ENCODE results near the gene DAB1. TPM values are rescaled to one million over a fixed set of nuclear protein-coding genes. Genes with fewer than 3 reads are reported as not detected.

The DAB1 gene
- total and polyA plus RNA-seq, 10 of the 15 experiments (the other 5 are each of a cell fraction or from before 2014, with no cell fraction given) = 0.02 to 0.10 (median 0.03) TPM; not detected in 5

DNA sequence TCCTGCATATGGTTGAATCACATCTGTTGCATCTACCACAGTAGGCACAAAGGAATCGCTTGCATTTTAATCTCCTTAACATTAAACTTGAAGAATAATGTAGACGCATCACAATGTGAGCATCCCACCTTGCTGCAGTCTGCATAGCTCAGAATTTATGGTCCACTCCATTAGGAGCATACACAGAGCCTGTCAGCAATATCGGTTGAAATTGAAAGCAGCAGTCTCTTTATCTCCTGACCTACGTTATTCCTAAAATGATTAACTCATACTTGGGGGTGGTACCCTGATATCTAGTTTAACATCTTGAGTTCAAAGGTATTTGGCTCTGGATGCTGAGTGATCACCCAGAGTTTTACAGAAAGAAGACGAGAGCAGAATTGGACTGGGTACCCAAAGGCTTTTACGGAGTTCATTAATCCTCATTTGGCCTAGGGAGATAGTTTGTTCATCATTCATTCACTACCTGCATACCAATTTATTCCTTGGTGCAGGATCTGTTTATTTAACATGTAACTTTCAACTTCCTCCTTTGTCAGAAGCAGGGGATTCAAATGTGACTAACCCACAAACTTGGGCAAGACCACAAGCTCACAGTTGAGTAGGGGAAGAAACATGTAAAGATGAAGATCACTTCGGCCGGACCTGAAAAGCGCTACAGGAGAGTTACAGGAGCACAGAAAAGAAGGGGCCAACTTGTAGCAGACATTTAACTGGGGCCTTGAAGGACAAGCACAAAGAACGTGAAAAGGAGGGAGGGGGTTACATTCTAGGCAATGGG, 187.9 kb downstream of the DAB1 start (continued):
- TF ChIP-seq, protein P1, sequence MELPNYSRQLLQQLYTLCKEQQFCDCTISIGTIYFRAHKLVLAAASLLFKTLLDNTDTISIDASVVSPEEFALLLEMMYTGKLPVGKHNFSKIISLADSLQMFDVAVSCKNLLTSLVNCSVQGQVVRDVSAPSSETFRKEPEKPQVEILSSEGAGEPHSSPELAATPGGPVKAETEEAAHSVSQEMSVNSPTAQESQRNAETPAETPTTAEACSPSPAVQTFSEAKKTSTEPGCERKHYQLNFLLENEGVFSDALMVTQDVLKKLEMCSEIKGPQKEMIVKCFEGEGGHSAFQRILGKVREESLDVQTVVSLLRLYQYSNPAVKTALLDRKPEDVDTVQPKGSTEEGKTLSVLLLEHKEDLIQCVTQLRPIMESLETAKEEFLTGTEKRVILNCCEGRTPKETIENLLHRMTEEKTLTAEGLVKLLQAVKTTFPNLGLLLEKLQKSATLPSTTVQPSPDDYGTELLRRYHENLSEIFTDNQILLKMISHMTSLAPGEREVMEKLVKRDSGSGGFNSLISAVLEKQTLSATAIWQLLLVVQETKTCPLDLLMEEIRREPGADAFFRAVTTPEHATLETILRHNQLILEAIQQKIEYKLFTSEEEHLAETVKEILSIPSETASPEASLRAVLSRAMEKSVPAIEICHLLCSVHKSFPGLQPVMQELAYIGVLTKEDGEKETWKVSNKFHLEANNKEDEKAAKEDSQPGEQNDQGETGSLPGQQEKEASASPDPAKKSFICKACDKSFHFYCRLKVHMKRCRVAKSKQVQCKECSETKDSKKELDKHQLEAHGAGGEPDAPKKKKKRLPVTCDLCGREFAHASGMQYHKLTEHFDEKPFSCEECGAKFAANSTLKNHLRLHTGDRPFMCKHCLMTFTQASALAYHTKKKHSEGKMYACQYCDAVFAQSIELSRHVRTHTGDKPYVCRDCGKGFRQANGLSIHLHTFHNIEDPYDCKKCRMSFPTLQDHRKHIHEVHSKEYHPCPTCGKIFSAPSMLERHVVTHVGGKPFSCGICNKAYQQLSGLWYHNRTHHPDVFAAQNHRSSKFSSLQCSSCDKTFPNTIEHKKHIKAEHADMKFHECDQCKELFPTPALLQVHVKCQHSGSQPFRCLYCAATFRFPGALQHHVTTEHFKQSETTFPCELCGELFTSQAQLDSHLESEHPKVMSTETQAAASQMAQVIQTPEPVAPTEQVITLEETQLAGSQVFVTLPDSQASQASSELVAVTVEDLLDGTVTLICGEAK (IDR thresholded peaks at IDR 0.05; ENCODE audit: borderline replicate concordance) = no peak
- TF ChIP-seq RELA (IDR thresholded peaks at IDR 0.05; ENCODE audit: borderline replicate concordance, partially characterized antibody) = no peak
- TF ChIP-seq YBX1 (IDR thresholded peaks at IDR 0.05) = no peak
- TF ChIP-seq CHD2 (IDR thresholded peaks at IDR 0.05; ENCODE audit: borderline replicate concordance, low read depth, low read length) = no peak
- no peak for TF ChIP-seq TARDBP (IDR thresholded peaks at IDR 0.05; ENCODE audit: borderline replicate concordance)
- TF ChIP-seq IRF4 (IDR thresholded peaks at IDR 0.05; ENCODE audit: low read depth, low read length) = no peak
- no peak for TF ChIP-seq CHD1 (IDR thresholded peaks at IDR 0.05; ENCODE audit: low read depth, low read length)

DNA sequence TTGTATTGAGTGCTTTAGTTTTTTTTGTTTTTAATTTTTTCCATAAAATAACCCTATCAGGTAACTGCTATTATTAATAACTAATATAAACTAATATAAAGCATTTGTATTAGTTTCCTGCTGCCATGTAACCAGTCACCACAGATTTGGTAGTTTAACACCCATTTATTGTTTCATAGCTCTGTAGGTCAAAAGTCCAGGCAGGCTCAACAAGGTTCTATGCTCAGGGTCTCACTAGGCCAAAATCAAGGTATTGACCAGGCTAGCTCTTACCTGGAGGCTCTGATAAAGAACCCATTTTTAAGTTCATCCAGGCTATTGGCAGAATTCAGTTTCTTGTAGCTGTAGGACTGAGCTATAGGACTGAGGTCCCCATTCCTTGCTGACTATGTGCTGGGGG, 189.4 kb downstream of the DAB1 start:
- ChIA-PET CTCF (no interaction called here), RAD21 (ENCODE audit: unreplicated experiment) (no interaction called here), POLR2A (no interaction called here), SMC1A (ENCODE audit: uncharacterized antibody, unreplicated experiment) (no interaction called here)
- Histone ChIP-seq H3K79me2 (ENCODE audit: control insufficient read depth, insufficient read depth, low read length) (no peaks in the 10 kb centered on the region), H3K9me3 (replicated peaks; ENCODE audit: control insufficient read depth, insufficient read depth, low read length) (no peaks in the 10 kb centered on the region), H2AFZ (ENCODE audit: control insufficient read depth, low read depth, low read length) (no peak overlapping the region), H3K4me1 (ENCODE audit: control insufficient read depth, insufficient read depth, low read length) (no peaks in the 10 kb centered on the region), H4K20me1 (ENCODE audit: control insufficient read depth, insufficient read depth) (no peaks in the 10 kb centered on the region), H3K36me3 (ENCODE audit: control insufficient read depth in 2 of 2, insufficient read depth in 2 of 2, low read length in 1 of 2) (no peaks in the 10 kb centered on the region), H3K4me2 (ENCODE audit: control insufficient read depth, insufficient read depth) (no peak overlapping the region), H3K27ac (ENCODE audit: control insufficient read depth, insufficient read depth) (no peak overlapping the region), H3K9ac (ENCODE audit: control insufficient read depth, insufficient read depth, low read length) (no peak overlapping the region), H3K27me3 (replicated peaks in 1 of 2; ENCODE audit: control insufficient read depth in 2 of 2, insufficient read depth in 2 of 2, low read length in 1 of 2) (no peaks in the 10 kb centered on the region; a peak in 1 of 4 replicates), H3K4me3 (no peak overlapping the region)
- no peak for DNase-seq (ENCODE audit: low read depth, low spot score)
- in situ Hi-C loops (cut with MboI) = no loop called here
- no peak for ATAC-seq
- FAIRE-seq = no peak
- intact Hi-C loops (cut with micrococcal nuclease; ENCODE audit: unreplicated experiment) = no loop called here
- BruUV-seq (replicated peaks) = no TSS peak
- TF ChIP-seq LARP7 (IDR thresholded peaks at IDR 0.05) (no peak), RUNX3 (IDR thresholded peaks at IDR 0.05; ENCODE audit: low read length) (no peak), RAD51 (IDR thresholded peaks at IDR 0.05) (no peak), CREB1 (IDR thresholded peaks at IDR 0.05; ENCODE audit: low read depth) (no peak), NRF1 (conservative IDR thresholded peaks at IDR 0.05; ENCODE audit: low read depth, low read length) (no peak), MEF2B (IDR thresholded peaks at IDR 0.05; ENCODE audit: partially characterized antibody, poor library complexity, severe bottlenecking) (no peak), CHD2 (IDR thresholded peaks at IDR 0.05; ENCODE audit: borderline replicate concordance, low read depth, low read length) (no peak), MYC (IDR thresholded peaks at IDR 0.05; ENCODE audit: insufficient read depth, insufficient read length, insufficient replicate concordance, low read length, severe bottlenecking) (no peak), KDM1A (IDR thresholded peaks at IDR 0.05; ENCODE audit: borderline replicate concordance) (no peak)
- TF ChIP-seq, protein P2, sequence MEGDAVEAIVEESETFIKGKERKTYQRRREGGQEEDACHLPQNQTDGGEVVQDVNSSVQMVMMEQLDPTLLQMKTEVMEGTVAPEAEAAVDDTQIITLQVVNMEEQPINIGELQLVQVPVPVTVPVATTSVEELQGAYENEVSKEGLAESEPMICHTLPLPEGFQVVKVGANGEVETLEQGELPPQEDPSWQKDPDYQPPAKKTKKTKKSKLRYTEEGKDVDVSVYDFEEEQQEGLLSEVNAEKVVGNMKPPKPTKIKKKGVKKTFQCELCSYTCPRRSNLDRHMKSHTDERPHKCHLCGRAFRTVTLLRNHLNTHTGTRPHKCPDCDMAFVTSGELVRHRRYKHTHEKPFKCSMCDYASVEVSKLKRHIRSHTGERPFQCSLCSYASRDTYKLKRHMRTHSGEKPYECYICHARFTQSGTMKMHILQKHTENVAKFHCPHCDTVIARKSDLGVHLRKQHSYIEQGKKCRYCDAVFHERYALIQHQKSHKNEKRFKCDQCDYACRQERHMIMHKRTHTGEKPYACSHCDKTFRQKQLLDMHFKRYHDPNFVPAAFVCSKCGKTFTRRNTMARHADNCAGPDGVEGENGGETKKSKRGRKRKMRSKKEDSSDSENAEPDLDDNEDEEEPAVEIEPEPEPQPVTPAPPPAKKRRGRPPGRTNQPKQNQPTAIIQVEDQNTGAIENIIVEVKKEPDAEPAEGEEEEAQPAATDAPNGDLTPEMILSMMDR (IDR thresholded peaks at IDR 0.05 in 2 of 3, conservative IDR thresholded peaks at IDR 0.05 in 1 of 3; ENCODE audit: control insufficient read depth in 2 of 3, extremely low read depth in 1 of 3, insufficient read depth in 1 of 3, low read depth in 3 of 3, low read length in 3 of 3) = no peak
- TF ChIP-seq, protein P3, sequence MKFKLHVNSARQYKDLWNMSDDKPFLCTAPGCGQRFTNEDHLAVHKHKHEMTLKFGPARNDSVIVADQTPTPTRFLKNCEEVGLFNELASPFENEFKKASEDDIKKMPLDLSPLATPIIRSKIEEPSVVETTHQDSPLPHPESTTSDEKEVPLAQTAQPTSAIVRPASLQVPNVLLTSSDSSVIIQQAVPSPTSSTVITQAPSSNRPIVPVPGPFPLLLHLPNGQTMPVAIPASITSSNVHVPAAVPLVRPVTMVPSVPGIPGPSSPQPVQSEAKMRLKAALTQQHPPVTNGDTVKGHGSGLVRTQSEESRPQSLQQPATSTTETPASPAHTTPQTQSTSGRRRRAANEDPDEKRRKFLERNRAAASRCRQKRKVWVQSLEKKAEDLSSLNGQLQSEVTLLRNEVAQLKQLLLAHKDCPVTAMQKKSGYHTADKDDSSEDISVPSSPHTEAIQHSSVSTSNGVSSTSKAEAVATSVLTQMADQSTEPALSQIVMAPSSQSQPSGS (IDR thresholded peaks at IDR 0.05; ENCODE audit: low read length) = no peak
